B cell (primary cell): Measurements from ENCODE around the gene AATK. TPM values are rescaled to one million over a fixed set of nuclear protein-coding genes. Genes with fewer than 3 reads are reported as not detected.

ENCODE experiments used
- ATAC-seq: fragments of 200-7000 bp; cut with Tn5 transposase; one replicate; pipeline ENCODE4 v1.10.0; 2021; ENCODE audit warnings: low read depth, mild to moderate bottlenecking, moderate number of reproducible peaks, moderate library complexity
- CTCF ChIA-PET: fragments of 350-600 bp; sonication (Branson Sonifier 250); formaldehyde crosslinking; loops from one replicate; lab custom pipeline; 2021; ENCODE audit warnings: antibody characterized with exemption, inconsistent platforms; lab: Charles Lee
- POLR2A ChIA-PET: fragments of 350-600 bp; sonication (Branson Sonifier 250); formaldehyde crosslinking; loops from one replicate; lab custom pipeline; 2021; ENCODE audit warnings: antibody characterized with exemption; lab: Charles Lee
- DNase-seq: peaks from one replicate; pipeline ENCODE4 v3.0.0; 2013
- H2AFZ ChIP-seq: 2 replicates; pipeline ENCODE4 v1.6.1; 2012; ENCODE audit warnings: mild to moderate bottlenecking, low read depth, low read length; ENCODE audit not compliant: insufficient read depth, poor library complexity, severe bottlenecking
- H3K27ac ChIP-seq, 2 donors: 1 replicate in 1 of 2; 2 replicates in 1 of 2; pipeline ENCODE4 v1.5.1; 2012 to 2013; ENCODE audit warnings: low read length in 2 of 2, mild to moderate bottlenecking in 2 of 2, moderate library complexity in 1 of 2
- H3K27me3 ChIP-seq, 4 experiments: fragments of 200-600 bp in 1 of 4; sonication (generic) in 1 of 4; replicated peaks in 1 of 4; 1 replicate in 2 of 4; 2 replicates in 2 of 4; pipeline versions ENCODE4 v1.6.1 to v1.7.0; 2013 to 2016; ENCODE audit warnings: low read length in 3 of 4, mild to moderate bottlenecking in 2 of 4, mixed read lengths in 1 of 4, moderate library complexity in 1 of 4; ENCODE audit not compliant: insufficient read depth in 4 of 4, control insufficient read depth in 3 of 4; ENCODE audit errors: control extremely low read depth in 1 of 4
- H3K36me3 ChIP-seq, 2 experiments: replicated peaks in 1 of 2; 1 replicate in 1 of 2; 2 replicates in 1 of 2; pipeline versions ENCODE4 v1.6.1 to v1.7.1; 2013; ENCODE audit warnings: low read length in 1 of 2; ENCODE audit not compliant: insufficient read depth in 2 of 2, control insufficient read depth in 1 of 2; ENCODE audit errors: control extremely low read depth in 1 of 2, extremely low read depth in 1 of 2
- H3K4me1 ChIP-seq, 2 donors: fragments of 200-600 bp in 1 of 2; sonication (generic) in 1 of 2; 1 replicate in 1 of 2; 2 replicates in 1 of 2; pipeline versions ENCODE4 v1.5.1 to v1.6.1; 2013 to 2017; ENCODE audit warnings: low read length in 2 of 2; ENCODE audit not compliant: control insufficient read depth in 2 of 2, insufficient read depth in 2 of 2
- H3K4me2 ChIP-seq: replicated peaks from 2 replicates; pipeline ENCODE3; 2012; ENCODE audit warnings: mild to moderate bottlenecking, low read depth, low read length; ENCODE audit not compliant: poor library complexity, severe bottlenecking
- H3K4me3 ChIP-seq, 5 experiments: fragments of 200-600 bp in 1 of 5; sonication (generic) in 1 of 5; 1 replicate in 3 of 5; 2 replicates in 2 of 5; pipeline versions ENCODE4 v1.5.1 to v1.7.0; 2011 to 2016; ENCODE audit warnings: low read length in 4 of 5, mild to moderate bottlenecking in 4 of 5, low read depth in 2 of 5, control low read depth in 1 of 5, moderate library complexity in 1 of 5; ENCODE audit not compliant: insufficient read depth in 1 of 5; ENCODE audit errors: control extremely low read depth in 1 of 5, extremely low read depth in 1 of 5
- H3K79me2 ChIP-seq: fragments of 200-600 bp; sonication (generic); one replicate; pipeline ENCODE4 v1.6.0; 2016; ENCODE audit warnings: low read length; ENCODE audit not compliant: control insufficient read depth, insufficient read depth
- H3K9ac ChIP-seq: fragments of 200-600 bp; sonication (generic); 2 replicates; pipeline ENCODE4 v1.6.1; 2017; ENCODE audit warnings: mild to moderate bottlenecking, low read length, moderate library complexity
- H3K9me3 ChIP-seq, 3 donors: one replicate each; pipeline versions ENCODE4 v1.6.1 to v1.7.1; 2013; ENCODE audit warnings: low read length in 2 of 3; ENCODE audit not compliant: control insufficient read depth in 2 of 3, insufficient read depth in 1 of 3; ENCODE audit errors: control extremely low read depth in 1 of 3
- H4K20me1 ChIP-seq: 2 replicates; pipeline ENCODE4 v1.6.0; 2012; ENCODE audit warnings: mild to moderate bottlenecking, low read length; ENCODE audit not compliant: insufficient read depth, control insufficient read depth, poor library complexity, severe bottlenecking
- H3K27ac Mint-ChIP-seq: one replicate; pipeline ENCODE4 v1.8.0; 2021; ENCODE audit warnings: mixed read lengths
- H3K27me3 Mint-ChIP-seq: one replicate; pipeline ENCODE4 v1.8.0; 2021; ENCODE audit warnings: mixed read lengths
- H3K4me1 Mint-ChIP-seq: one replicate; pipeline ENCODE4 v1.8.0; 2021; ENCODE audit warnings: mixed read lengths
- H3K4me3 Mint-ChIP-seq: one replicate; pipeline ENCODE4 v1.8.0; 2021; ENCODE audit warnings: mixed read lengths
- H3K9me3 Mint-ChIP-seq: one replicate; pipeline ENCODE4 v1.8.0; 2022; ENCODE audit warnings: mixed read lengths; ENCODE audit not compliant: insufficient read depth
- CTCF ChIP-seq: fragments of 200-600 bp; IDR thresholded peaks from one replicate; pipeline ENCODE4 v1.8.0; 2022; ENCODE audit warnings: antibody characterized with exemption, mild to moderate bottlenecking
- EZH2 ChIP-seq: IDR thresholded peaks from 2 replicates; pipeline ENCODE4 v1.6.1; 2012; ENCODE audit warnings: borderline replicate concordance, low read depth, mild to moderate bottlenecking, moderate library complexity, low read length; ENCODE audit not compliant: insufficient read depth, poor library complexity, severe bottlenecking
- WGBS: methylation state at CpG from one replicate; pipeline ENCODE4 v1.1.5; 2013; ENCODE audit warnings: missing lambda C conversion rate; ENCODE audit not compliant: insufficient coverage; 5-methylcytosine and 5-hydroxymethylcytosine counted together
- intact Hi-C: fragments of 100-400 bp; cut with micrococcal nuclease; formaldehyde crosslinking; loops from one replicate; pipeline ENCODE4 v1.10.0; 2022
- polyA plus RNA-seq: library from polyadenylated mRNA; depleted of rRNA; stranded (reverse); fragments of >200 nt; gene quantifications from 2 replicates; pipeline ENCODE4 v1.2.3, GENCODE V29; 2012
- total RNA-seq, 2 donors: library from RNA; stranded (reverse); fragments of 120-200 nt in 1 of 2; gene quantifications; 1 replicate in 1 of 2; 2 replicates in 1 of 2; pipeline versions ENCODE4 v1.2.3 to v1.2.4, GENCODE V29; 2013 to 2022

Gene AATK
- total and polyA plus RNA-seq, 2 donors (not counting 1 experiment from before 2014, with no cell fraction given), result 0.21 to 1.7 TPM

GRCh38 chr17:81123052-81124048, 42.7 kb downstream of the AATK start:
- intact Hi-C loops, result no loop called here
- POLR2A ChIA-PET, result no interaction called here

More at GRCh38 chr17:81123052-81124048, 42.7 kb downstream of the AATK start:
- Histone ChIP-seq H3K4me3 (no peak overlapping the region), H3K36me3 (no peaks in the 10 kb centered on the region), H3K79me2 (no peaks in the 10 kb centered on the region), H3K9ac (no peak overlapping the region), H3K9me3 (peaks cover 0 to 5% (median 0%) of the 10 kb centered on the region in 3 donors), H3K4me2 (no peak overlapping the region), H3K27ac (no peak overlapping the region), H3K27me3 (peaks cover 0 to 6% (median 0%) of the 10 kb centered on the region in 4 experiments), H2AFZ (no peak overlapping the region), H4K20me1 (no peaks in the 10 kb centered on the region), H3K4me1 (peaks cover 6 to 12% of the 10 kb centered on the region in 2 donors)
- CTCF ChIA-PET, result no interaction called here
- DNase-seq, result no peak
- no peak overlapping the region for H3K4me3 Mint-ChIP-seq
- no peak for ATAC-seq
- 93% methylated on average over 37 of the region's 39 CpGs for WGBS
- H3K27ac Mint-ChIP-seq, result no peak overlapping the region
- H3K9me3 Mint-ChIP-seq, result no peaks in the 10 kb centered on the region
- H3K27me3 Mint-ChIP-seq, result no peaks in the 10 kb centered on the region
- peaks cover 4% of the 10 kb centered on the region for H3K4me1 Mint-ChIP-seq
- TF ChIP-seq EZH2 (no peak), CTCF (no peak)
